GM19043 (cell line): ENCODE measurements around the gene ATP2B1.

Experiments
- ATAC-seq: cut with Tn5 transposase; IDR thresholded peaks from one replicate; pipeline ENCODE4 v1.9.1; 2021; ENCODE audit warnings: low read depth; ENCODE audit not compliant: unreplicated experiment

The ATP2B1 gene

DNA sequence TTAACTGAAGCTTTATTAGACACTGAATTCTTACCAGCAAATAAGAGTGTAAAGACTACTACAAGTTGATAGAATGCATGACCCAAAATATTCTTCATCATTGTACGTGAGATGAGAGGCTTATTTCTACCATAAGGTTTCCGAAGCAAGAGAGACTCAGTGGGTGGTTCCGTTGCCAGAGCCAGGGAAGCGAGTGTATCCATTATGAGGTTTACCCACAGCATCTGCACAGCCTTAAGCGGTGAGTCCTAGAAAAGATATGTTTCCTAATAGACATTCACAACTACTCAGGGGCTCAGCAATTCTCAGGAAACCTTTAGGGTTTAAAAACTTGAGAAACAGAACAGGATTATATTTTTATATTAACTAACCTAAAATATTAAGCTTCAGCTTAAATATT is 105.0 kb downstream of the ATP2B1 start:
- ATAC-seq: no peak

DNA sequence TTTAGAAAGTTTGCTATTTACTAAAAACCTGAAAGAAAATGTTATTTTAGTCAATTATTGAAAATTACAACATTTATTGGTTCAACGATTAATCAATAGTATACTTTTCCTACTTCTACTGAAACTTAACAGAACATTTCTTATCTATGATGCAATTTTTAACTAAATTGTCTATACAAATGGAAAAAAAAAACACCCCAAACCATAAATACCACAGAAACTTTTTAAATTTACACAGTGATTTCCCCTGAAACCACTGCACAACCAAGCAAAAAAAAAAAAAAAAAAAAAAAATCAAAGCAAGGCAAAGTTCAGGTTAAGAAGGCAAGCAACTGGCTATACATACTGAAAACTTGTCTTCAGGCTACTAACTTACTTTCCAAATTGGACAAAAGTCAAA is 110.9 kb downstream of the ATP2B1 start:
- peak; percentile 63 for ATAC-seq

DNA sequence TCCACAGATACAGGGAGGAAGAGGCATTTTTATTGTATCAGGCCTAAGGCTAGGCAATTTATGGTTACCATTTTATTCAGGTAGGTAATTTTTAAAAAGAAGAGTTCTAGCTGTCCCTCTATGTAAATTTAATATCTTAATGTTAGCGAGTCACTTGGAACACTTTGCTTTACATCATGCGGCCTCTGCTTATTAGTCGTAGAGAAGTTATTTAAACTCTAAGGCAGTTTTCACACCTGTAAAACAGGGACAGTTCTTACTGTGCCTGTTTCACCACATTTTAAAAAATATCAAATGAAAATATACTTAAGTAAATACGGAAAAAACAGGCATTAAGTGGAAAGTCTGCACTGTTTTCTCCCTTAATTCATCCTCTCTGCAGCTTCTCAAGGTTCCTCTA is 111.4 kb downstream of the ATP2B1 start:
- ATAC-seq: no peak

DNA sequence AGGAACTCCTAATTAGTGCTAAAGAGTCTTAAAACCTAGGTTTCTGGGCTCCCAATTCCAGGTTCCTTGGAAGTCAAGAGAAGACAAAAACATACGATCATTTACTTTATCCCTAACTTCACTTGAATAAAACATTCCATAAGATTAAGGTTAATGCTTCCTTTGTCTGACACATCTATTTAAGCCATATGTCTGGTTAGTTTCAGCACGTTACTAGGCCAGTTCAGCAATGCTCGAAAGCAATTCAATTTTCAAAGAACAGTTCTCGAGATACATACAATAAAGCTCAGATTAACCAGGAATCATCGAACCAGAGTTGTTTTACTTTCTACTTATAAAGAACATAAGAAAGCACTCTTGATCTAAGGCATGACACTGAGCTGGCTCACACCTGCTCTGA is 114.8 kb downstream of the ATP2B1 start:
- no peak for ATAC-seq

DNA sequence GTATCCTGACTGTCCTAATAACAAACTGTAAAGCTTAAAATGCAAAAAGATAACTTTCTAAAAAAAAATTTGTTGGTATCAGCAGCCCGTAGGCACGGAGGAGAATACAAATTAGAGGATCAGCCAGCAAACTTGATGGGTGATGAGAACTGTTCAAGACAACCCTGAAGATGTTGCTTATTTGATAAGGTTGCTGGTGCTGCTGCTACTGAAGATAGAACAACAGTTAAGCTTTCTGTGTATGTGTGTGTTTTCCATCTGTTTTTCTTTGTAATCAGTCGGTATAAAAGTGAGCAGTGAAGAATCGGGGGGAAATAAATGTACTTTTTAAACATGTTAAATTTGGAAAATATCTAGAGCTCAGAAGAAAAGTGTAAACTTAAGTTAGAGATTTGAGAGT is 115.4 kb downstream of the ATP2B1 start:
- ATAC-seq: no peak

DNA sequence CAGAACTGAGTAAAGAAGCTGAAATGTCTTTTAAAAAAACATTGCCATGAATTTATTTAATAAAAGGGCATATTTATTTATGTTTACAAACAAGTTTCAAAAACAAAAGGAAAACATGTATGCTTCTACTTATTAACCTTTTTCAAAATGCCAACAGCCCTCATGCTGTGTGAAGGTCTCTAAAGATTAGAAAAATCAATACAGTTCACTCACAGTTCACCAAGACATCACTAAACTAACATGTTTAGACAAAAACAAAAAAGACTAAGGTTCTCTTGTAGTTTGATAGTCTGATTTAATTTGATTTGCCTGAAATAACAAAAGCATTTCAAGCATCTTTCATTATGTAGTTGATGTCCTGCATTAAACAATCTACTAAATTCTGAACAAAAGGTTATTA is 118.9 kb downstream of the ATP2B1 start:
- no peak for ATAC-seq

DNA sequence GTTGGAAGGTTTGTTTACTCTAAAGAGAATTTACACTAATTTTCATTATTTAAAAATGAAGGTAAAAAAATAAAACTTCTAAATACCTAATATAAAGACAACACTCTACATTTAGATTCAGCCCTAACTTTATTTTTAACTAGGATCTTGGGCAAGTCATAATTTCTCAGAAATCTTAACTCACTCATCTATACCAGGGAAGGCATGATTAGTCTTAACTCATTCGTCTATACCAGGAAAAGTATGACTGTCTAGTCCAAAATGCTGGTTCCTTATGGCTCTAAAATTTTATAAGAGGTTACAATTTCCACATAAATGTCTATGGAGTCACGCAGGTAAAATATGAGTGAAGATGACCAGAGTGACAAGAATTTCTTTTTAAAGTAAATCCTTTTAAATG is 130.1 kb downstream of the ATP2B1 start:
- no peak for ATAC-seq

DNA sequence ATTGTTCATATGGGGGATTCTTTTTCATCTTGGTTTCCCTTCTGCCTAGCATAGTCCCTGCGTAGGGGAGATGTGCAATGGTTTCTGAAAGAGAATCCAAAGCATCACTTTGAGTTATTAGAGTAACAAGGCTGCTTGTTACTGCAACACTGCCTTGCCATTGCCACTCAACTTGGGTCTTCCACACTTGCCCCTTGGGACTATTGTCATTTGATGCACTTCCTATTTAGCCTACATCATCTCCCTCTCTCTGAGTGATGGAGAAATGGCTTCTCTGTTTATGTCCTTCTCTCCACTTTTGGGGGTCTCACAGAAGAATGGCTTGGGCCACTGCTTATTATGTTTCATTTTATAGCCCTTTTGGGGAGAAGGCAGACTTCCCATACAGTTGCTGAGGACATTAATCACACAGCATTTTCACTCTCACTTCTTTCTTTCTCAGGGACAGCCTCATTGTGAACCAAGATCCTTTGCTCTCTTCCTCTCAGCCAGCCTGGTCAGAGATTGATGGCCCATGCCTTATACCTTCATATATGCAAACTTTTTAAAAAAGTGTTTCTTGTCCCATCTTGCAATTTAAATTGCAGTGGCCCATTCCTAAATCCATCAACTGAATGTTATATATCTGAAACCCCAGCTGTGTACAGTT is 131.9 kb downstream of the ATP2B1 start:
- no peak for ATAC-seq

DNA sequence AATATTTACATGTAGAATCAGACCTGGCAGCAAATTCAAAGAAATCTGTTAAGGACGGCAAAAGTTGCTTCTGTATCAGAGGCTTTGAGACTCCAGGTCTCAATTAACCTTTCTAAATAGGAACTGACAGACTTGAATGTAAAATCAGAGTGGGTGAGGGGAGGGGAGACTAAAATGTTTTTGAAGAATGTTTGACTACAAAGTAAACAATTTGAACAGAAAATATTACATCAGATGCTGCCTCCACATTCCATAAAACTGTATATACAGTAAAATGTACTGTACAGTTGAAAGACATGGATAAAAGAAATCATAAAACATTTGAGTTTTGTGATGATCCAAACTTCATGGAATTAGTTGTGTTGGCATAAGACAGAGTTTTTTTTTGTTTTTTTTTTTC is 133.3 kb downstream of the ATP2B1 start:
- no peak for ATAC-seq

DNA sequence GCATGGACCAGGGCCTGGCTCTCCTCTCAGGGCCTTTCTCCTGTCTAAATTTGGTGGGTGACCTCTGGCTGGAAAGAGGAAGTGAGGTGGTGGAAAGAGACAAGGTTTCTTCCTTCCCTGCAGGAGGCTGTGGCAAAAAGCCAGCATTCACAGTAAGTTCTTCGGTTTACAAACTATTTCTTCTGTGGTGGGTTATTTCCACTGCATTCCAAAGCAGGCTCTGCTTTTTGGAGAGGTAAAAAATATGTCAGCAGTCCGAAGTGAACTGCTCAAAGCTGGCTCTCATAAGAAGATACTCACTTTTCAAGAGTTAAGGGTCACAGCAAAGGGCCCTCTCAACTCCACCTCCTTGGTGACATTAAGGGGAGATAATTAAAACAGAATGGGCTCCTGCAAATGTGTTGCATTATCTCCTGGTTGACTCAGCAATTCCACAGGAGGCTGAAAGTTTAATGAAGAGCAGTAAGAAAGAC is 133.9 kb downstream of the ATP2B1 start:
- no peak for ATAC-seq

DNA sequence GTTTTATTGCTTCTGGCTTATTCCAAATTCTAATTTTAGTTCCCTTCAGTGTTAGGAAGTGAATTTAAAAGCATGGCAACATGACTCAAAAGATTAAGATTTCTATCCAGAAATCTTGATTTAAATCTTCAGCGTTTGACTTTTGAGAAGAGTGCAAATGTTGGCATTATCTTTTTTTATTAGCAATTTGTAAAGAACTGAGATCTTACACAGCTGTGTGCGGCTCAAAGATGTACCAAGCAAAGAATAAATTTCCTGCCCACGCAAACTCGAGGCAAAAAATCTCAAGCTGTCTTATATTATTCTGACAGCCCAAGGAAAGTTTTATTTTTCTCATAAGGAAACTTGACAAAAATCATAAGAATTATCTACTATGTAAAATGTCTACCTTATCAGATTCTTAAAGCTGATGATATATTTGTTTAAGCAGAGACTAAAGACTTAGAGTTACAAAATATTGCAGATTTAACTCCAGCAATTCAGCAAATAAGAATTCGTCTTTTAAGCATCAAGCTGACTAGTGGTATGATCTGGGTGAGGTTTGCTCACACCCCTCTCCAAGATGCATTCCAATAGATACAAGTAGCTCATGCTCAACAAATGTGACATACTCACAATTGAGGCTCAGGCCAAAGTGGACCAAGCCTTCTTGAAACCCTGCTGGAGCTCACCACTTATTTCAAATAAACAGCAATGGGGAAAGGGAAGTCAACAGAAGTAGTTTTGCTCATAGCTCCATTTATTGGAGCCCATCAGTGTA is 135.4 kb downstream of the ATP2B1 start:
- ATAC-seq: no peak

DNA sequence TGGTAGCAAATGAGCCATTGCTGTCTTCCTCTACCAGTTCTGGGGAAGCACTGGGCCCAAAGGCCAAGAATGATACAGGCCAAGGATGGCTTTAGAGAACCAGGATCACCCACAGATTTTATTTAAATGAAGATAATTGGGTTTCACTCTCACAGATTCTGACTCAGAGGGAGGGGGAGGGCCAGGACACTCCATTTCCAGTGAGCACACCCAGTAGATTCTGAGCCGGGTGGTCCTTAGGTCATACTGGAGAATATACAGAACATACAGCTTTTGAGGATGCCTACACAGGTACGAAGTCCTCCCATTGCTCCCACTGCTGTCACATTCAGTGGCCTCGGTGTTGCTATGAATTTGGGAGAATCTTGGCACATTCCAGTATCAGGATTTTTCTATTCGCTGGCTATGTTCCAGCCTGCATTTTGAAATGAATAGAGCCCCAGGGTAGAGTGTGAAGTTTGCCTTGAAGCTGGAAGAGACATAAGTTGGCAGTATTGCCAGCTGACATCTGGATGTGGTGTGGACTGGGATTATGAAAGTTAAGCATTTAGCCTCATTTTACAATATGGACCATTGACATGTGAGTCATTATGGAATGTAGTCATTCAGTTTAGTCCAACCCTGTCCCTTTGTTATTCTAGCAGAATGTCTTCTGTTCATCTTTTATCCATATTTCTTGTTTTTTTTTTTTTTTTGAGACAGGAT is 137.0 kb downstream of the ATP2B1 start:
- ATAC-seq: no peak

DNA sequence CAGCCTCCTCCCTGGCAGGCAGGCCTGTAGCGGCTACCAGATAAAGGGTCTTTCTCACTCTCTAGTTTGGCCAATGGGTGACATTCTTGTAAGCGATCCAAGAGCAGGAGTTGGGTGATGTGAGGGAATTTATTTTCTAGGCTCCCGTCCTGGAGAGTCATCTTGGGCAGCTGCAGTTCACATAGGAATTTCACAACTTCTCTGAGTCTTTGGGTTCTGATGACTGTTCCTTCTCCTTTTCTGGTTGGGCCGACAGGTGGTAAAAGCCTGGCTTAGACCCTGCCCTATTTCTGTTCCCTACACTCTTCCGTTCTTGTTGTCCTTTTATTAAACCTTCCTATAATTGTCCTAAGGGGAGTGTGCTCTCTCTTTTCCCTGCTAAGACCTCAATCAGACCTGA is 140.2 kb downstream of the ATP2B1 start:
- no peak for ATAC-seq

DNA sequence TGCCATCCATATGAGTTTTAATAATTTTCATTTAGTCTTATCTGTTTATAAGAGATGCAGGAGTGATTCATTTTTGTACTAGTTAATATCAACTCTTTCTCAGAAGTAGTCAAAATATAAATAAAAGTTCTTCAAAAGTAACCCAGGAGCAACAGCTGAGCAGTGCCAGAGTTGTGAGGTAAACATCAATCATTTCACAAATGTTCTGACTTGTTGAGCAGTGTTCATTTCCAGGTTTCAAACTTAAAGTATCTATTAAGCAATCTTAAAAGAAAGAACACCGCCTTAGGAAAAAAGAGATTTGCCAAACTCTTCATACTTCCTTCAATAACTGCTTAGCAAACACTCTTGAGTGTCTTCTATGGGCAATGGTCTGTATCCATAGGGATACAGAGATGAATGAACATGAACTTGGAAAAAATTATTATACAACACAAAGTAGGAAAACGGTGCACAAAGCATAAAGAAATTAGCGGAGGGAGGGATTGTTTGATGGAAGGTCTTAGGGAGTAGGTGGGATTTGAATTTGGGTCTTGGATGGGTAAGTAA is 140.9 kb downstream of the ATP2B1 start:
- no peak for ATAC-seq

DNA sequence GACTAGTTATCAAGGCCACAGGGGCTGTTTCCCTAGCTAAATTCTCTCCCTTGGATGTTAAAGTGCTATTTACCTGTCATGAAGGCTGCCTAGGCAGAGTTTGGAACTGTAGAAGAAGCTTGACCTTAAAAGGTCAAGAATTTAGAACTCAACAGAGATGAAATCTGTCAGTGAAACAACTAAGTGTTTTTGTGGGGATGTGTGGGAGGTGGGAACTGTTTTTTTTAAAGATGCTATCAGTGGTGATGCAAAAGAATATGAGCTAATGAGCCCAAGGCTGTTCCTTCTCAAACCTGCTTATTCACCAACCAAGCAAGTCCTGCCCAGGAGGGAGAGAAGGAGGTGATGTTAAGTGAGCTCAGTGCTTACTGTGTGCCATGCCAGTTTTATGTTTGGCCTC is 142.0 kb downstream of the ATP2B1 start:
- ATAC-seq: no peak

DNA sequence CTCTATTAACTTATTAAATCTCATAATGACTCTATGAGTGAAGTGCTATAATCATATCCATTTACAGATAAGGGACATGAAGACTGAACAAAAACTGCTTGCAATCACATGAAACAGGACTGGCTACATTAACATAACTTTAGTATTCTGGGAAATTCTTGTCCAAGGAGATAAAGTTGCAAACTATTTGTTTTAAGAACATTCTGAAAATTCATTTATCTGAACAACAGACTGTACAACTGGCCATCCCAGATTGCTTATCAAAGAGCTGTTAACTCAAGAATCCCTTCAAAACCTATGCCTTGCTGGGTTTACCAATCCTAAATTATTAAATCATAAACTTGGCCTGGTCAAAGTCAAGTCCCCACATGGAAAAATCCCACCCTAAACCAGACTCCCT is 143.6 kb downstream of the ATP2B1 start:
- no peak for ATAC-seq

DNA sequence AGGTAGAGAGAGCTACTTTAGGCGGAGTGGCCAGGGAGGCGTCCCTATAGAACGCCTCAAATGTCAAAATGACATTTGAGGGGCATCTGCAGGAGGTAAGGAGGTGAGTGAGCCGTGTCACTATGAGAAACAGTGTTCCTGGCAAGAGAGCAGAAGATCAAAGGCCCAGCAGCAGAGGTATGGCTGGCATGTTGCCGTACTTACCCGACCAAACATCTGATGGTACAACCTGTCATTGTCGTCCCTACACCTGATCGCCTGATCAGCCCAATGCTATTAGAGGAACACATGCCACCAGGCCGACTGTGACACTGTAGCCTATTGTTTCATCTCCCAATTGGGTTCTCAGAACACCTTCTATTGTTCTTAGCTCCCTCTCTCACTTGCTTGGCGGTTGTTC is 148.9 kb downstream of the ATP2B1 start:
- ATAC-seq: no peak

DNA sequence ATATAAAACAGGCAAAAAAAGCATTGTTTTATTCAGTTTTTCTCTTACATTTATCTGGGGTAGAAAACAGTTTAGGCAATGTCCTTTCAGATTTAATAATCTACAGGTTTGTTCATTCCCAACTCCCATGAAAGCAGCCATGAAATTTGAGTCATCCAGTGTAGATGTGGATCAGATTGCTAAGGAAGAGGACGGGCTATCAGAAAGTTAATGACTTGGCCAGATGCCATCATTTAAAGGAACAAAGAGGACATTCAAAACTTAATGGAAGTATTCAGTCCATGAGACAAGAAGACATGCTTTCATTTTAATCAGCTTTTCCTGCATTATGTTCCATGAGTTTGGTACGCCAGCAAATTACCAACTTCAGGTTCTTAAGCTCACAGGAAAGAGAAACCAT is 151.7 kb downstream of the ATP2B1 start:
- no peak for ATAC-seq

DNA sequence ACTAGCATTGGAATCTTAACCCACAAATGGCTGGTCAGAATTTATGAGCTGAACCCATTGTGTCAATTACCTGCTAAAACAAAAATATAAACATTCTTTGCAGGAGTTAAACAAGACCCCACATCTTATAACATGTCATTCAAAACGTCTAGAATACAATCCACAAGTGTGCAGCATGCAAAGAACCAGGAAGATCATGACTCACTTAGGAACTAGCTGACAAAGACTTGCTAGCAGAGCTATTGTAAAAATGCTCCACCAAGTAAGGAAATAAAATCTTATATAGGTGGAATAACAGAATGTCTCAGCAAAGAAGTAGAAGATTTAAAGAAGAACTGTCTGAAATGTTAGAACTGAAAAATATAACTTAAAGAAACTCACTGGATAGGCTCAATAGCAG is 156.3 kb downstream of the ATP2B1 start:
- no peak for ATAC-seq

DNA sequence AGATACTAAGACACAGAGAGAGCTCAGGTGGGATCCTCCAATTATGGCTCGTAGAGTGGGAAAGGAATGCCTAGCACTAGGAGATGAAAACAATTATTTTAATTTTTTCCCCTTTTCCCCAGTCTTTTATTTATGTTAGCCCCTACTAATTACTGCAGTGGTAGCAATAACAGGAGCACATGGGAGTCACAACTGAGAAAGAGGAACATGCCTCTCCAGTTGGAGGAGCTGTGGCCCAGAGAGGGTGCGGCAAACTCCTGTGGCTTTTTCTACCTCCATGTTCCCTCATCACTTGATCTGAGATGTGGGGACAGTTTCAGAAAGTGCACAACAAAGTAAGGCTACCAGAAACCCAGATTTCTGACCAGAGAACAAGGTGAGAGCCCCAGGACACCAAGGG is 156.9 kb downstream of the ATP2B1 start:
- ATAC-seq: no peak

DNA sequence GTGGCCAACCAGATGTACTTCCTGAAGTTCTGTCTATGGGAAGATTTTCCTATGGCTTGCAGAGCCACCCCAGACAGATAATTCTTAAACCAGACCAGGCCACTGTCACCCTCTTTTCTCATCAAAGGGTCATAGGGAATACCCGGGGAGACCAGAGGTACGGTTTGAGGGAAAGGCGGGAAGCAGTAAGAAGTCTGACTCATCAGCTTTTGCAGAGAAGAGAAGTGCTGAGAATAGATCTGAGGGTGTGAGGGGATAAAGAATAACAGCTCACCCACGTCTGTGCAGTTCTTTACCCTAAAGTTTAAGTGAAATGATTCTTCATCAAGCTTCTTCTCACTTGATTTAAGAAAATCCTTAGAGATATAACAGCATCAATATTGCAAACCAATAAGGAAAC is 161.5 kb downstream of the ATP2B1 start:
- no peak for ATAC-seq
